ENCODE results near the gene ACADS. TPM values are rescaled to one million over a fixed set of nuclear protein-coding genes. Genes with fewer than 3 reads are reported as not detected.

The ACADS gene
- total and polyA plus RNA-seq, 9 of the 15 experiments (the other 6 are each of a cell fraction or from before 2014, with no cell fraction given): 0.06 to 20.3 (median 8.8) TPM

DNA sequence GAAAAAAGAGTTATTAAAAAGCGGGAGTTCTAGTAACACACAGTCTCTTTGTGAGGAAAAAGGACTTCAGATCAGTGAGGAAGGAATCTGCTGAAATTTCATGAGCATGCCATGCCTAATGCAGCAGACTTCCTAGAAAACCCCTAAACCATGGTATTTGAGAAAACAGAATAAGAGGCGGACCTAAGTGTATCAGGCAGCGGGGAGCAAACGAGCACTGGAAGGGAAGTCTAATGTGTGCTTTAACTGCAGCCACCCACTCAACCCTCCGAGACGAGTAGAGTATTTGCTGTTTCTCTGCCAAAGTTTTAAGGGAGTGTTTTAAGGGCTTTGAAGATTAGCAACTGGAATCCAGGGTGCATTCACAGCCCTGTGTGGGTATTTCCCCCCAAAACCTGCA, 36.5 kb downstream of the ACADS start:
- BruUV-seq (replicated peaks): no TSS peak
- Histone ChIP-seq H3K27me3 (ENCODE audit: control insufficient read depth in 2 of 2, insufficient read depth in 2 of 2, low read length in 2 of 2) (no peaks in the 10 kb centered on the region), H3K9ac (ENCODE audit: insufficient read depth in 1 of 2, low read depth in 2 of 2, low read length in 2 of 2) (no peak overlapping the region), H2AFZ (ENCODE audit: low read depth, low read length) (no peak overlapping the region), H4K20me1 (replicated peaks; ENCODE audit: control insufficient read depth, insufficient read depth, low read length) (no peaks in the 10 kb centered on the region), H3K27ac (ENCODE audit: extremely low read depth, low read depth, low read length) (no peak overlapping the region), H3K9me3 (replicated peaks; ENCODE audit: control insufficient read depth, insufficient read depth, low read depth, low read length) (no peaks in the 10 kb centered on the region), H3K9me1 (ENCODE audit: control insufficient read depth, insufficient read depth, low read length) (no peaks in the 10 kb centered on the region), H3K4me2 (ENCODE audit: insufficient read depth, low read length) (no peak overlapping the region), H3K79me2 (ENCODE audit: control insufficient read depth, insufficient read depth, low read length) (no peaks in the 10 kb centered on the region), H3K4me1 (replicated peaks in 1 of 2; ENCODE audit: control insufficient read depth in 2 of 2, insufficient read depth in 2 of 2, low read length in 2 of 2) (peaks cover 0 to 4% of the 10 kb centered on the region in 2 experiments; a peak in 1 of 5 replicates), H3K4me3 (no peak overlapping the region), H3K36me3 (ENCODE audit: control insufficient read depth, insufficient read depth, low read length) (peaks cover 38% of the 10 kb centered on the region; the same call in 2 of the 3 replicates)
- intact Hi-C loops (cut with micrococcal nuclease): no loop called here
- no peak for ATAC-seq
- FAIRE-seq: no peak
- TF ChIP-seq POLR2AphosphoS2 (IDR thresholded peaks at IDR 0.05; ENCODE audit: low read length): no peak
- no peak for TF ChIP-seq NR2C1 (IDR thresholded peaks at IDR 0.05)
- TF ChIP-seq NR2C1 (tag; IDR thresholded peaks at IDR 0.05): no peak
- TF ChIP-seq CBX1 (IDR thresholded peaks at IDR 0.05; ENCODE audit: low read depth): no peak
- no peak for TF ChIP-seq ZBTB8A (IDR thresholded peaks at IDR 0.05; ENCODE audit: partially characterized antibody)
- no peak for TF ChIP-seq MCM2 (IDR thresholded peaks at IDR 0.05; ENCODE audit: low read depth)
- TF ChIP-seq SIN3A (IDR thresholded peaks at IDR 0.05; ENCODE audit: borderline replicate concordance in 2 of 2, control insufficient read depth in 1 of 2, low read depth in 2 of 2, low read length in 2 of 2): no peak
- no peak for TF ChIP-seq ZFX (CRISPR knock-in tag; IDR thresholded peaks at IDR 0.05)
- TF ChIP-seq, protein P1, sequence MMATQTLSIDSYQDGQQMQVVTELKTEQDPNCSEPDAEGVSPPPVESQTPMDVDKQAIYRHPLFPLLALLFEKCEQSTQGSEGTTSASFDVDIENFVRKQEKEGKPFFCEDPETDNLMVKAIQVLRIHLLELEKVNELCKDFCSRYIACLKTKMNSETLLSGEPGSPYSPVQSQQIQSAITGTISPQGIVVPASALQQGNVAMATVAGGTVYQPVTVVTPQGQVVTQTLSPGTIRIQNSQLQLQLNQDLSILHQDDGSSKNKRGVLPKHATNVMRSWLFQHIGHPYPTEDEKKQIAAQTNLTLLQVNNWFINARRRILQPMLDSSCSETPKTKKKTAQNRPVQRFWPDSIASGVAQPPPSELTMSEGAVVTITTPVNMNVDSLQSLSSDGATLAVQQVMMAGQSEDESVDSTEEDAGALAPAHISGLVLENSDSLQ (IDR thresholded peaks at IDR 0.05): no peak
- TF ChIP-seq SLC30A9 (CRISPR knock-in tag; IDR thresholded peaks at IDR 0.05): no peak
- TF ChIP-seq THRAP3 (IDR thresholded peaks at IDR 0.05; ENCODE audit: borderline replicate concordance): no peak
- TF ChIP-seq RBM14 (IDR thresholded peaks at IDR 0.05; ENCODE audit: borderline replicate concordance, insufficient read depth, low read depth, low read length): no peak
- no peak for TF ChIP-seq GTF2F1 (IDR thresholded peaks at IDR 0.05; ENCODE audit: low read depth, low read length)
- TF ChIP-seq STAT5B (CRISPR knock-in tag; IDR thresholded peaks at IDR 0.05): no peak
- no peak for TF ChIP-seq ZNF174 (CRISPR knock-in tag; IDR thresholded peaks at IDR 0.05)
- no peak for TF ChIP-seq ZKSCAN3 (CRISPR knock-in tag; IDR thresholded peaks at IDR 0.05)
- no peak for TF ChIP-seq NFXL1 (CRISPR knock-in tag; IDR thresholded peaks at IDR 0.05)
- TF ChIP-seq, protein P2, sequence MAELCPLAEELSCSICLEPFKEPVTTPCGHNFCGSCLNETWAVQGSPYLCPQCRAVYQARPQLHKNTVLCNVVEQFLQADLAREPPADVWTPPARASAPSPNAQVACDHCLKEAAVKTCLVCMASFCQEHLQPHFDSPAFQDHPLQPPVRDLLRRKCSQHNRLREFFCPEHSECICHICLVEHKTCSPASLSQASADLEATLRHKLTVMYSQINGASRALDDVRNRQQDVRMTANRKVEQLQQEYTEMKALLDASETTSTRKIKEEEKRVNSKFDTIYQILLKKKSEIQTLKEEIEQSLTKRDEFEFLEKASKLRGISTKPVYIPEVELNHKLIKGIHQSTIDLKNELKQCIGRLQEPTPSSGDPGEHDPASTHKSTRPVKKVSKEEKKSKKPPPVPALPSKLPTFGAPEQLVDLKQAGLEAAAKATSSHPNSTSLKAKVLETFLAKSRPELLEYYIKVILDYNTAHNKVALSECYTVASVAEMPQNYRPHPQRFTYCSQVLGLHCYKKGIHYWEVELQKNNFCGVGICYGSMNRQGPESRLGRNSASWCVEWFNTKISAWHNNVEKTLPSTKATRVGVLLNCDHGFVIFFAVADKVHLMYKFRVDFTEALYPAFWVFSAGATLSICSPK (IDR thresholded peaks at IDR 0.05; ENCODE audit: borderline replicate concordance): no peak
- no peak for TF ChIP-seq SMARCB1 (IDR thresholded peaks at IDR 0.05; ENCODE audit: insufficient read length, low read depth)
- no peak for TF ChIP-seq NCOA4 (IDR thresholded peaks at IDR 0.05; ENCODE audit: partially characterized antibody)
- no peak for TF ChIP-seq POLR2H (tag; IDR thresholded peaks at IDR 0.05; ENCODE audit: low read depth)
- DNase-seq (ENCODE audit: extremely low read depth in 1 of 4, low spot score in 3 of 4): no peak
- in situ Hi-C loops (cut with MboI): no loop called here
- 86% methylated on average over 6 of the region's 6 CpGs for WGBS (ENCODE audit: insufficient coverage, low coverage, missing lambda C conversion rate)
- ChIA-PET POLR2A (interaction anchor here (0.6 to 0.9 kb wide), 5 partner anchors 9 to 234 kb away, joined by 3 read pairs; partner anchors contain the start of gene ACADS), CTCF (ENCODE audit: low intra/inter-chr PET ratio) (interaction anchor here (0.7 kb wide), 1 partner anchor 9 kb away, joined by 3 read pairs; no protein-coding TSS in a partner anchor)

Data from K562 (cell line).